Fibroblast of the conjunctiva (primary cell): ENCODE results near the gene GVQW3.

Experiments used
- DNase-seq: peaks from one replicate; pipeline ENCODE4 v3.0.0-alpha.2; 2010; ENCODE audit warnings: low read depth

The GVQW3 gene

DNA sequence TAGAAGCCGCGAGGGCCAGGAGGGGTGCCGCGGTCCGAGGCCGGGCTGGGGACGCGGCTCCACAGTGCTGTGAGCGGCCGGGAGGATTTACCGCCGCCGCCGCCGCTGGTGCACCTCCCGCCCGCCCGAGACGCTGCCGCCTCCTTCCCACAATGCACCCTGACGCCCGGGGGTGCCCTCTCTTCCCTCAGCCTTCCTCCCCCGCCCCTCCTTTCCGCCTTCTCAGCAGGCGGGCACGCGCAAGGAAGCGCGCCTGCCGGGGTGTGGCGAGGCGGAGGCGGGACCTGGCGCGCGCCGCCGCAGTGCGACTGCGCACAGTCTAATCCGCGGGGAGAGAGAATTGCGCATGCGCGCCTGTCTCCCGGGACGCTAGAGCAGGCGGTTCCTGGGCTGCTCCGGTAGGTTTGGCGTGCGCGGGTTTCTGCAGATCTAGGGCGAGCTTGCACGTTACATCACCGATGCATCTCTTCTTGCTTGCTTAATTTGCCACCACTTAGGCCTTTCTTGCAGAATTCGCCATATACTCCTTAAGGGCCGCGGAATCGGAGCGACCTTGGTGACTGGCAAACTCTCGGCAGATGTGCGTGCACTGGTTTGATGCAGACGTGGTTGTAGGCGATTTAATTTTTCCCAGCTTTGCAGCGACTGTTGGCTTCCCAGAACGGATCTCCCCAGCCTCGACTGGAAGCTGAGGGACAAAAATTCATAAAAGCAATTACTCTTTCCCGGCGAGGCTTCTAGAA lies at the start of gene GVQW3, which contains the start of gene THAP12:
GVQW3 (plus strand) TSS at position 347 of the 743 bp plus-strand sequence. CDS start 506 bp downstream, outside the sequence.
THAP12 (minus strand) TSS at position 156 of the 743 bp plus-strand sequence. CDS start 296 bp downstream, outside the sequence.
- DNase-seq = peak; percentile 98

- DNase-seq = no peak
Observed at GRCh38 chr11:76334826-76335389, 46.2 kb upstream of the GVQW3 start.

DNA sequence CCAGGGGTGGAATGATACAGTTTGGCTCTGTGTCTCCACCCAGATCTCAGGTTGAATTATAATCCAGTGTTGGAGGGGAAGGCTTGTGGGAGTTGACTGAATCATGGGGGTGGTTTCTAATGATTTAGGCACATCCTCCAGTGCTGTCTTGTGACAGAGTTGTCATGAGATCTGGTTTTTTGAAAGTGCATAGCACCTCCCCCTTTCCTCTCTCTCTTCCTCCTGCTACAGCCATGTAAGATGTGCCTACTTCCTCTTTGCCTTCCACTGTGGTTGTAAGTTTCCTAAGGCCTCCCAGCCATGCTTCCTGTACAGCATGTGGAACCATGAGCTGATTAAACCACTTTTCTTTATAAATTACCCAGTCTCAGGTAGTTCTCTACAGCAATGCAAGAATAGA lies 45.3 kb upstream of the GVQW3 start:
- DNase-seq = no peak

- no peak for DNase-seq
Observed at GRCh38 chr11:76336597-76336996, 44.5 kb upstream of the GVQW3 start.

DNA sequence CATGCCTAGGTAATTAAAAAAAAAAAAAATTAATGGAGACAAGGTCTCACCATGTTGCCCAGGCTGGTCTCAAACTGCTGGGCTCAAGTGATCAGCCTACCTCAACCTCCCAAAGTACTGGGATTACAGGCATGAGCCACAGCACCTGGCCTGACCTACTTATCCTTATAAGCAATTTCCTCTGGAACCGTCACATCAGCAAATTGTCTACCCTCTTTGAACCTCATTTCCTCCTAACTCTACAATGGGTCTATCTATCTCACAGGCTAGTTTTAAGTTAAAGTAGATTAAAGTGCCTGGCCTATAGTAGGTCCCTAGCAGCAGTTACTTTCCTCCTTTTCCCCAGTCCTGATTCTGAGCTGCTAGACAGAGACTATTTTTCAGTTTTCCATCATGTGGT lies 43.7 kb upstream of the GVQW3 start:
- DNase-seq = no peak

- no peak for DNase-seq
Observed at GRCh38 chr11:76337923-76338322, 43.2 kb upstream of the GVQW3 start.

DNA sequence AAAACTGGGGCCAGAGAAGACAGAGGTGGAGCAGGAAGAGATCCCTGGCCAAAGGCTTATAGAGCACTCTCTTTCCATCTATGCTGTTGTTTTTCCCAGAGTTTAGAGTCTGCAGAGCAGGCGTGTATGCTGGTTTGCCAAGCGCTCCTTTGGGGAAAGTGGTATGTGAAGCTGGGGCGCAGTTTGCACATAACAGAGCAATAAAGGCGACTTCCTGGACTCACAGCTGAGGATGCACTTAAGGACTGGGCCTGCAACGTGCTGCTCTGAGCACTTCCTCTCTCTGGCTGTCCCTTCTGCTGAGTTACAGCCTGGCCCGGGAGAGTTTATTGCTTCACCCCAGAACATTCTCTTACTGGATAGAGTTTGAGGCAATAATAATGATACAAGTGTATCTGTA lies 41.9 kb upstream of the GVQW3 start:
- no peak for DNase-seq

DNA sequence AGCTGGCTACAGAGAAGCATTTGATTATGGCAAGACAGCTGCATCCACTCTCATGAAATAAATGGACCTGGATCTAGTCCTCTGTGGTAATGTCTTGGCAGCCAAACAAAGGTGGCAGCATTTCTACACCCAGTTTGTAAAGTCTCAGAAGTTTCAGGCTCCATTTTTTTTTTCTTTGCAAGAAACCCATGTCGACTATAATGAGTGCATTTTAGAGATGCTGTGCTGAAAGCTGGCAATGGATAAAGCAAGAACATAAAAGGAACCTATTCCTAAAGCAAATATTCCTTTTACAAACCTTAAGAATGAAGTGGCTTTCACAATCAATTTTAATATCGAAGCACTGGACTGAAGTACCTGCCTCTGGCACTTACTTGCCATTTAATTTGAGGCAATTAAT lies 33.7 kb upstream of the GVQW3 start:
- no peak for DNase-seq

DNA sequence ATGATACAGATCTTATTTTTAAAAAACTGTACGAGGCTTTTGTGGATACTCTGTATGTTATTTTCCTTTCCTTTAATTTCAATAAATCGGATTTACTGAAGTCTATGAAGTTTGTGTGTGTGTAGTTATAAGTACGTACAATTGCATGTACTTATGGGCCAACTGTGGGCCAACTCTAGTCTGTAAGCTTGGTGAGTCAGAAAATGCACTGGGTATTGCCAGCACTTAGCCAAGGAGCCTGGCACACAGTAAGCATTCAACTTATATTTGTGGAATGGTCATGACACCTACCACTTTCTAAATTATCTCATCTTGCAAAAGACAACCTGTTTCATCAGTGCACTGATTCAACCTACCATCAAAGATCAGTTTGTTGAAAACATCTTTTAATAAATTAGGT lies 32.8 kb upstream of the GVQW3 start:
- DNase-seq = no peak

GRCh38 chr11:76355172-76355571 lies 26.0 kb upstream of the GVQW3 start:
- no peak for DNase-seq

DNA sequence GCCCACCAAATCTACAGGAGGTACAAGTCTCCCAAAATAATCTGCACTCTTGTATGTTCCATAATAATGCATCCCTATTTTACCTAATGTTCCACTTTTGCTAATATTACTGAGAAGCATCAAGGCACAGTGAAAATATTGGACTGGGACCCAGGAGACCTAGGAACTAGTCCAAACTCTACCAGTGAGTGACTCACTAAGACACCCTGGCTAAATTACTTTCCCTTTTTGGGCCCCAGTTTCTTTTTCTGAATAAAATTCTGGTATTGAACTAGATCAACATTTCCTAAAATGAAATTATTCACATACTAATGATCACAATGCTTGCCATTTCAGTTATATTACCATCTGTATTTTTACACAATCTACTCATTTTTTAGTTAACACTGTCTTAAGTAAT lies 19.7 kb upstream of the GVQW3 start:
- DNase-seq = no peak

DNA sequence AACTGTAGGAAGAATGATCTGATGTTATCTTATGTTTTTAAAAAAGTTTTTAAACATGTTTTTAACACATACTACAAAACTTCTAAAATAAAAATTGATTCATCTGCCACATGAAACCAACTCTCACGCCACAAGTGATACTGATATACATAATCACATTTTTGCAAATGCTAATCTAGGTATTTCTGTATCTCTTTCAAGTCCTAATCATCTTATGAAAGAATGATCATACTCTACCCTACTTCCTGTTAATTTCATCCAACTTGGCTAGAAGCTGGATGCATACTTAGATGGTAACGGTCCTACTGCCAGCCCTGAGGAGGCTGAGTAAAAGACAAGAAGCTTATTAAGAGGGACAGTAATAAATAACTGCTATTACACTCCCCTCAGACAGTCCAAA lies 19.3 kb upstream of the GVQW3 start:
- DNase-seq = no peak

DNA sequence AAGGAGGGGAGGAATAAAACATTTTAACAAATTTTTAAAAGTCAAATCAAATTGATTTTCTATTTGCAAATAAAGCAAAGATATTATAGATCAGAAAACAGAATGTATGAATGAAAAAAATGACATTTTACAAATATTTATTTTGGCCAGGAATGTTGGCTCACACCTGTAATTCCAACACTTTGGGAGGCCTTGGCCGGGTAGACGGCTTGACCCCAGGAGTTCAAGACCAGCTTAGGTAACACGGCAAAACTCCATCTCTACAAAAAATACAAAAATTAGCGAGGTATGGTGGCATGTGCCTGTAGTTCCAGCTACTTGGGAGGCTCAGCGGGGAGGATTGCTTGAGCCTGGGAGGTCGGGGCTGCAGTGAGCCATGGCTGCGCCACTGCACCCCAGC lies 18.4 kb upstream of the GVQW3 start:
- DNase-seq = no peak

DNA sequence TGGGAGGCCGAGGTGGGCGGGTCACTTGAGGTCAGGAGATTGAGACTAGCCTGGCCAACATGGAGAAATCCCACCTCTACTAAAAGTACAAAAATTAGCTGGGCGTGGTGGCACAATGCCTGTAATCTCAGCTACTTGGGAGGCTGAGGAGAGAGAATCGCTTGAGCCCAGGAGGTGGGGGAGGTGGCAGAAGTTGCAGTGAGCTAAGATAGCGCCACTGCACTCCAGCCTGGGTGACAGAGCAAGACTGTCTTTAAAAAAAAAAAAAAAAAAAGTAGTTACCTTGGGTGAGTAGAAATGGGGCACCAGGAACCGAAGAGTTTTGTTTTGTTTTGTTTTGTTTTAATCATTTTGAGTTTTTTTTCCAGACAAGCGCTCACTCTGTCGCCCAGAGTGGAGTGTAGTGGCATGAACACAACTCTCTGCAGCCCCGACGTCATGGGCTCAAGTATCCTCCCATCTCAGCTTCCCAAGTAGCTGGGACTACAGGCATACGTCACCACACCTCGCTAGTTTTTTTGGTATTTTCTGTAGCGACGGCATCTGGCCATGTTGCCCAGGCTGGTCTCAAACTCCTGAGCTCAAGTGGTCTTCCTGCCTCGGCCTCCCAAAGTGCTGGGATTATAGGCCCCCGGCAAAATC lies 16.0 kb upstream of the GVQW3 start:
- no peak for DNase-seq

DNA sequence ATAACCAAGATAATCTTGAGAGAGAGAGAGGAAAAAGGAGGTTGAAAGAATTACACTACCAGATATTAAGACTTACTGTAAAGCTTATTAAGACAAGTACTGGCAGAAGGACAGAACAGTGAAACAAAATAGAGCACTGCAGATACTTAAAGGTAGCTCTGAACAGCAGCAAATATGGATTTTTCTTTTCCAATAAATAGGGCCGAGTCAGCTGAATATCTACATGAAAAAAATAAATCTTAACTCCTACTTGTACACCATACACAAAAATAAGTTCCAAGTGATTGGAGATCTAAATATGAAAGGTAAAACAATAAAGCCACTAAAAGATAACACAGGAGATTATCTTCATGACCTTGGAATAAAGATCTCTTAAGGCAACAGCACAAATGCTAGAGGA lies 12.6 kb upstream of the GVQW3 start:
- DNase-seq = no peak

- DNase-seq = no peak
Observed at GRCh38 chr11:76369406-76369805, 11.7 kb upstream of the GVQW3 start.

GRCh38 chr11:76371170-76371569 lies 10.0 kb upstream of the GVQW3 start:
- peak; percentile 13 for DNase-seq

DNA sequence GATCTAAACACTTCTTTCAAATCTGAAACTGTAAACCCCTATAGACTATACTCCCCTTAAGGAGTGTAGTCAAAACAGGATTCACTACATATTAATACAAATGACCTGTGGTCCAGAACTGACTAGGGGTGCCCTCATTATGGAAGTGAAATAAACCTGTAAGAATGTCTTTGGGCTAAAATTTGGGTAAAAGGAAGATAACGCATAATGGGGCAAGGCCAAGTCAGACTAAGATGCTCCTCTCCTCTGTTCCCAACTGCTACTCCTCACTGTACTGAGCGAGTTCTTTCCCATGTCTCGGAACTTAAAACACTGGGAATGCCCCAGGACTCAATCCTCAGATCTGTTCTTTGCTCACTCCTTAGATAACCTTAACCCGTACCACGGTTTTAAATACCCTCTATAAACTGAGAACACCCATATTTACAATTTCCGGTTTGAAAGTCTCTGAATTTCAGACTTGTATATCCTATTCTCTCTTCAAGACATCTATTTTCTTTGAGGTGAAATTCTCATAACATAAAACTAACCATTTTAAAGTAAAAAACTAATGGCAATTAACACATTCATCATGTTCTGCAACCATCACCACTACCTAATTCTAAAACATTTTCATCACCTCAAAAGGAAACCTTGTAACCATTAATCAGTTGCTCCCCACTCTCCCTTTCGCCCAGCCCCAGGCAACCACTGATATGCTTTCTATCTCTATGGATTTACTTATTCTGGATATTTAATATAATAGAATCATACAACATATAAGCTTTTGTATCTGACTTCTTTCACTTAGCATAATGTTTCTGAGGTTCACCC lies 4.2 kb upstream of the GVQW3 start:
- DNase-seq = no peak

DNA sequence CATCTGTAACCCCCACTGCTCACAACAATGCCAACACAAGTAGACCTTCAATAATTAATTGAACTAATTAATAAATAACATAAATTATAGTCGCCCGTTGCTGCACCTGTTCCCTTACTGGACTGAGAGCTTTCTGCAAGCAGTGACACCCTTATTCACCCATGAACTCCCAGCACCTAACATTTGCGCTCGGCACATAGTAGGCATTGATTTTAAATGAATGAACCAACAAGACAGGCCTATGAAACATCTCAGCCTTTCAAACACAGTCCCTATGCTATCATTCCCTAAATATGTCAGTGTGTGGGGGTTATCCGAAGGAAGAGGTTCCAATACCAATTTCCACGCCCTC lies 1.3 kb upstream of the GVQW3 start:
- DNase-seq = no peak

DNA sequence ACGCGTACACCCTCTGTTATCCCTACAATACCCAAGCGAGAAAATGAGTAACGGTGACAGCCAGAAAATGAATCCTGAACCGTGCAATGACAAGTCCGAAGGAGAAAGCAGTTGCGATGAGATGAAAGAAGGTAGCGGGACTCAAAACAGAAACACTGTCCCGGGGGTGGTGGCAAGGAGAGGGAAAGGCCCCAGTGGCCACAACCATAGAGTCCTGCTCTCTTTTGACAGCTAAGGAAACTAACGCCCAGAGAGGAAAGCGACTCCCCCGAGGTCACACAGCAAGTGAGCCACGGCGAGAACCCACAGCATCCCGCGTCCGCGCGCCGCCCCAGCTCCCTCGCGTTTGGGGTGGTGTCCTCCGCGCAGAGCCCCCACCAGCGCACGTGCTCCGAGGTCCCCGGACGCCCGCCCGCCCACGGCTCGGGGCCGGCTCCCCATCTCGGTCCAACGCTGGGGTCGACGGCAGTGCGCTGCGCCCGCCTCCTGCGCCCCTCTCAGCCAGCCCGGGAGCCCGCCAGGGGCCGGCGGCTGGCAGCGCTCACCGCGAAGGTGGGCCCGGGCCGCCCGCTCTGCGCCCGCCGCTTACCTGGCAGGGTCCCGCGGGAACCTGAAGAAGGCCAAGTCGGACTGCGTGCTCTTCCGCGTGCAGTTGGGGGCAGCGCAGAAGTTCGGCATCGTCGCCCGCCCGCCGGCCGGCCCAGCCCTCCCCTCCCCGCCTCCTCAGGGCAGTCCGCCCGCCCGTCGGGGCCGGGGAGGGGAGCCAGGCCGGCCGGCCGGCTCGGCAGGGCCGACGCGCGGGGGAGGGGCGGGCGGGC lies 755 bp upstream of the GVQW3 start:
- no peak for DNase-seq

DNA sequence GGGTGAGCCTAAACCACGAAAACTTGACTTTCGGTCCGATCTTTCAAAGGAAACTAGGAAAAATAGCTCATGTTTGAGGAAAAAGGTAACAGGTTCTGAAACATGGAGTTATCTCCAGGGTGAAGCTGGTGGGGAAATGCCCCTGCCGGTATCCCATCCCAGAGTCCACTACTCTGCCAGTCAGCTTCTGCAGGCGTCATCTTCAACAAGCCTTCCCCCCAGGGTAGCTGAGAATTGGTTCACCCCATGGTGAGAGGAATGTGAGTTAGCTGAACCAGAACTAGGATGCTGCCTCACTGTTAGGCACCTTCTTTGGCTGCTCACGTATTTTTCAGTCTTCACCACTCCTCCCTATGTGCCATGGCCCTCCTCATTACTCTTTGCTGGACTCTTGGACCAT lies 1.1 kb downstream of the GVQW3 start:
- no peak for DNase-seq

DNA sequence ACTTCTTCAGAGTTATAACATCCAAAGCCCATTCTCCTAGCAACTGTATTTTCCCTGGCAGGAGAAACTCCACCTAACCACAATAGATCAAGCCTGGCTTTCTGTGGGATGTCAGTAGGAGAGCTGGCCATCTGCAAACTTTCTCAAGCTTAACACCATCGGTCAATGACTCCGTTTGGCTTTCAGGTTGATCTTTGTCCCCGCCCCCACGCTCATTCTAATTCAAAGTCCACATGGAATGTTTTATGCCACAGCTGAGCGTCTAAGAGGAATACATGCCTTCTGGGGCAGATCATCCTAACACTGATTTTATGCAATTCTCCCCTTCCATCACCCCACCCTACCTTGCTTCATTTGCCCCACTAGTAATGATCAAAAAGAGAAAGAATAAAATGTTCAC lies 4.8 kb downstream of the GVQW3 start:
- no peak for DNase-seq
